ENCODE measurements around the gene ADIRF. TPM values are rescaled to one million over a fixed set of nuclear protein-coding genes. Genes with fewer than 3 reads are reported as not detected.
"Not testable (repeated sequence)": the region's sequence is repeated elsewhere in the genome, so short reads cannot be mapped to it uniquely, and the experiment has no call there.

The ADIRF gene
- total RNA-seq = 9.7 TPM
- 1 to 10 TPM; 1.5 to 5.5 (median 2.5) TPM for polyA plus RNA-seq (ENCODE audit: insufficient read depth in 1 of 8, insufficient read length in 8 of 8, low replicate concordance in 1 of 8)
- long read RNA-seq, donor 1, partial matches to known transcripts = 0 of 3 reads
- long read RNA-seq, donor 1, other reads (novel, unspliced or antisense) = 0 of 3 reads
- long read RNA-seq, donor 2 = 0 reads
- long read RNA-seq, donor 3, partial matches to known transcripts = 0 of 5 reads
- long read RNA-seq, donor 3, other reads (novel, unspliced or antisense) = 0 of 5 reads
- long read RNA-seq, donor 4, transcript ADIRF-201 (3 exons, 917 nt) = major isoform, 7 of 7 reads
- long read RNA-seq, donor 4, partial matches to known transcripts = 0 of 7 reads
- long read RNA-seq, donor 4, other reads (novel, unspliced or antisense) = 0 of 7 reads
- long read RNA-seq, donor 5, partial matches to known transcripts = 0 of 4 reads
- long read RNA-seq, donor 5, other reads (novel, unspliced or antisense) = 0 of 4 reads
- long read RNA-seq, donor 6, partial matches to known transcripts = 0 of 5 reads
- long read RNA-seq, donor 6, other reads (novel, unspliced or antisense) = 0 of 5 reads
- long read RNA-seq, donor 7, transcript ADIRF-201 (3 exons, 917 nt) = major isoform, 6 of 6 reads
- long read RNA-seq, donor 7, partial matches to known transcripts = 0 of 6 reads
- long read RNA-seq, donor 7, other reads (novel, unspliced or antisense) = 0 of 6 reads
- long read RNA-seq, donor 8, transcript ADIRF-201 (3 exons, 917 nt) = major isoform, 6 of 6 reads
- long read RNA-seq, donor 8, partial matches to known transcripts = 0 of 6 reads
- long read RNA-seq, donor 8, other reads (novel, unspliced or antisense) = 0 of 6 reads
- long read RNA-seq, donor 9, partial matches to known transcripts = 0 of 2 reads
- long read RNA-seq, donor 9, other reads (novel, unspliced or antisense) = 0 of 2 reads
- long read RNA-seq, donor 10, partial matches to known transcripts = 0 of 2 reads
- long read RNA-seq, donor 10, other reads (novel, unspliced or antisense) = 0 of 2 reads
- long read RNA-seq, donor 11, transcript ADIRF-201 (3 exons, 917 nt) = major isoform, 12 of 15 reads
- long read RNA-seq, donor 11, partial matches to known transcripts = 0 of 15 reads
- long read RNA-seq, donor 11, other reads (novel, unspliced or antisense) = 0 of 15 reads

- peak within 1 kb of the TSS; percentile 90 for H3K27ac ChIP-seq (ENCODE audit: low read length)
- H3K4me3 ChIP-seq (ENCODE audit: low read length) = peak within 1 kb of the TSS; percentile 19
- 18% methylated on average over 57 of the region's 59 CpGs for WGBS (ENCODE audit: insufficient coverage)
- H3K9me3 ChIP-seq (replicated peaks; ENCODE audit: control insufficient read depth, low read depth, low read length) = no peaks in the 10 kb centered on the region
- H3K4me1 ChIP-seq (ENCODE audit: control insufficient read depth, insufficient read depth, low read length) = peaks cover 59% of the 10 kb centered on the region
- H3K27me3 ChIP-seq (ENCODE audit: control insufficient read depth, insufficient read depth, low read length) = peaks cover 34% of the 10 kb centered on the region
- DNase-seq = peak; percentile 42
- no peaks in the 10 kb centered on the region for H3K36me3 ChIP-seq (ENCODE audit: control insufficient read depth, insufficient read depth, low read length)
These were observed at the start of gene ADIRF for GRCh38 chr10:86968271-86968993. Gene ADIRF (plus strand): TSS chr10:86968482. CDS start chr10:86968545, 63 bp downstream.

- Histone ChIP-seq H3K4me3 (ENCODE audit: low read length) (no peak overlapping the region), H3K4me1 (ENCODE audit: control insufficient read depth, insufficient read depth, low read length) (no peaks in the 10 kb centered on the region), H3K9me3 (replicated peaks; ENCODE audit: control insufficient read depth, low read depth, low read length) (no peaks in the 10 kb centered on the region), H3K36me3 (ENCODE audit: control insufficient read depth, insufficient read depth, low read length) (peaks cover 33% of the 10 kb centered on the region), H3K27me3 (ENCODE audit: control insufficient read depth, insufficient read depth, low read length) (peaks cover 2% of the 10 kb centered on the region), H3K27ac (ENCODE audit: low read length) (no peak overlapping the region)
- DNase-seq = no peak
- 71% methylated on average over 4 of the region's 9 CpGs for WGBS (ENCODE audit: insufficient coverage)
These were observed 45.7 kb upstream of the ADIRF start for GRCh38 chr10:86922553-86922961.

DNA sequence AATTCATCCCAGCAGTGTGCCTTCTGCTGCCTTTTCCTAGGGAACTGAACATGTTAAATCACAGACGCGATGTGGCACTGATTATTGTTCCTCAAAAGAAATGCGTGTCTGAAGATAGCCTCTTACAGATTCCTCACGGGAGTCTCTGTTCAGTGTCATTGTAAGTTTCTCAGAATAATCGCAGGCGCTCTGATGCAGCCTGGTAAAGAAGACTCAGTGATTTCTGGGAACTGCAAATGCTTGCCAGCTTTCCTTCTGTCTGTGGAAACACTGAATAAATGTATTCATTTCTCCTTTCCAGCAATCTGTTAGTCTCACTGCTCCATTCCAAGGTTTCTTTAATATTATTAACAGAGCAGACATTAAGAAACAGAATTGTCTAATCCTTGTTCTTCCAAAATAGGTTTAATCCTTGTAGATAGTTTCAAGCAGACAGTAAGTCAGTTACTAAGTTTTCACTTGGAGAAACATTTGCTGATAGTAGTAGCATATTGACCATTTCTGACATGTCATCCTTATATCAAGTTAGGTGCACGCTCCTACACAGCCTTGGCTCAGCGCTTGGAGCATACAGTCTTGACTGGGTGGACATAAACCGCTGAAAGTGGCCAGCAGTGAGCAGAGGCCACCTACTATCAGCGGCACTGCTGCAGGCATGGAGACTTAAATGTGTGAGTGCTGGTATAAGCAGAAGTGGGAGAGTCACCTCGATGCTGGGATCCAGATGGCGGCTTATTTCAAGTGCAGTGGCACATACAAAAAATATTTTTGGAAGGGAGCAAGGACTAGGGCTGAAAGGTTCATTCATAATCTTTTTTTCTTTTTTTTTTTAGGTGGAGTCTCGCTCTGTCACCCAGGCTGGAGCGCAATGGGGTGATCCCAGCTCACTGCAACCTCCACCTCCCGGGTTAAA is 38.6 kb upstream of the ADIRF start:
- Histone ChIP-seq H3K36me3 (ENCODE audit: control insufficient read depth, insufficient read depth, low read length) (peaks cover 29% of the 10 kb centered on the region), H3K9me3 (replicated peaks; ENCODE audit: control insufficient read depth, low read depth, low read length) (no peaks in the 10 kb centered on the region), H3K27me3 (ENCODE audit: control insufficient read depth, insufficient read depth, low read length) (no peaks in the 10 kb centered on the region), H3K4me3 (ENCODE audit: low read length) (no peak overlapping the region), H3K4me1 (ENCODE audit: control insufficient read depth, insufficient read depth, low read length) (no peaks in the 10 kb centered on the region), H3K27ac (ENCODE audit: low read length) (peak overlapping the region; percentile 69)
- 64% methylated on average over 9 of the region's 15 CpGs for WGBS (ENCODE audit: insufficient coverage)
- DNase-seq = peak; percentile 88

DNA sequence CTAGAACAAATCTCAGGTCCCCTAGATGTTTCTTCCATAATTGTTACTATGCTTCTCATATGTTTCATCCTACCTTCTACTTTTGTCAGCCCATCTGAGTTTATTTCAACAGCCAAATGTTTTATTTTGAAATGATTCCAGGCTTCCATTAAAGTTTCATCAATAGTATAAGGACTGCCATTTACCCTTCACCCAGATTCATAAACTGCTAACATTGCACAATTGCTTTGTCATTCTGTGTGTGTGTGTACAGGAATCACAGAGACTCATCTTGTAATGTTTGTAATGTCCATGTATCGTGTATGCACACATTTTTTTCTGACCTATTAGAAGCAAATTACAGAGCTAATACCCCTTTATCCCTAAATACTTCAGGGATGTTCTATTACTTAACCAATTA is 36.4 kb upstream of the ADIRF start:
- Histone ChIP-seq H3K4me3 (ENCODE audit: low read length) (no peak overlapping the region), H3K27me3 (ENCODE audit: control insufficient read depth, insufficient read depth, low read length) (no peaks in the 10 kb centered on the region), H3K27ac (ENCODE audit: low read length) (no peak overlapping the region), H3K4me1 (ENCODE audit: control insufficient read depth, insufficient read depth, low read length) (no peaks in the 10 kb centered on the region), H3K36me3 (ENCODE audit: control insufficient read depth, insufficient read depth, low read length) (peaks cover 29% of the 10 kb centered on the region), H3K9me3 (replicated peaks; ENCODE audit: control insufficient read depth, low read depth, low read length) (no peaks in the 10 kb centered on the region)
- DNase-seq = no peak
- WGBS (ENCODE audit: insufficient coverage) = no CpG with 5 or more reads among the region's 1 CpG

DNA sequence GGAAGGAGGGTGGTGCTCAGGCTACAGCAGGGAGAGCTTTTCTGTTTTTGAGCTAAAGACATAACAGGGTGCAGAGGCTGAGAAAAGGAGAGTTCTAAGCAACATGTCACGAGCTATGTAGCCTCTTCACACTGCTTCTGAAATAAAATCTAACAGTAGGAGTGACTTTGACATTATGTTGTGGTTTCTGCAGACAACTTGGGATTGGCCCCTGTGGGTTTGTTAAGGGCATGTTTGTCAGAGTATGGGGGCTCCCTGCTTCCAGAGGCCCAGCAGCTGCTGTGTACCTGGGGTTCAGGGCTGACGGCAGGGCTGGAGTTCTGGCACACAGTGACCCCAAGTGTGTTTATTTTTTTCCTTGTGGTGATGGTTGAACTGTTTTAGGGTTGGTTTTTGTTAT is 35.6 kb upstream of the ADIRF start:
- H3K4me1 ChIP-seq (ENCODE audit: control insufficient read depth, insufficient read depth, low read length) = no peaks in the 10 kb centered on the region
- H3K27me3 ChIP-seq (ENCODE audit: control insufficient read depth, insufficient read depth, low read length) = no peaks in the 10 kb centered on the region
- H3K36me3 ChIP-seq (ENCODE audit: control insufficient read depth, insufficient read depth, low read length) = peaks cover 27% of the 10 kb centered on the region
- no CpG with 5 or more reads among the region's 2 CpGs for WGBS (ENCODE audit: insufficient coverage)
- H3K4me3 ChIP-seq (ENCODE audit: low read length) = no peak overlapping the region
- no peak overlapping the region for H3K27ac ChIP-seq (ENCODE audit: low read length)
- no peaks in the 10 kb centered on the region for H3K9me3 ChIP-seq (replicated peaks; ENCODE audit: control insufficient read depth, low read depth, low read length)
- no peak for DNase-seq

- DNase-seq; H3K27ac ChIP-seq (ENCODE audit: low read length); H3K4me3 ChIP-seq (ENCODE audit: low read length); H3K9me3 ChIP-seq (replicated peaks; ENCODE audit: control insufficient read depth, low read depth, low read length); H3K27me3 ChIP-seq (ENCODE audit: control insufficient read depth, insufficient read depth, low read length); H3K4me1 ChIP-seq (ENCODE audit: control insufficient read depth, insufficient read depth, low read length): not testable (repeated sequence)
- WGBS (ENCODE audit: insufficient coverage) = 84% methylated on average over 3 of the region's 6 CpGs
- peaks cover 23% of the 10 kb centered on the region for H3K36me3 ChIP-seq (ENCODE audit: control insufficient read depth, insufficient read depth, low read length)
These were observed 34.0 kb upstream of the ADIRF start for GRCh38 chr10:86934162-86934711.

- Histone ChIP-seq H3K27ac (ENCODE audit: low read length) (no peak overlapping the region), H3K4me3 (ENCODE audit: low read length) (no peak overlapping the region), H3K9me3 (replicated peaks; ENCODE audit: control insufficient read depth, low read depth, low read length) (no peaks in the 10 kb centered on the region), H3K36me3 (ENCODE audit: control insufficient read depth, insufficient read depth, low read length) (peaks cover 7% of the 10 kb centered on the region), H3K4me1 (ENCODE audit: control insufficient read depth, insufficient read depth, low read length) (peaks cover 3% of the 10 kb centered on the region), H3K27me3 (ENCODE audit: control insufficient read depth, insufficient read depth, low read length) (no peaks in the 10 kb centered on the region)
- DNase-seq = peak; percentile 7
- 88% methylated on average over 12 of the region's 13 CpGs for WGBS (ENCODE audit: insufficient coverage)
These were observed 31.4 kb upstream of the ADIRF start for GRCh38 chr10:86936661-86937501.

GRCh38 chr10:86937502-86938154 is 30.7 kb upstream of the ADIRF start:
- Histone ChIP-seq H3K27ac (ENCODE audit: low read length) (no peak overlapping the region), H3K9me3 (replicated peaks; ENCODE audit: control insufficient read depth, low read depth, low read length) (no peaks in the 10 kb centered on the region), H3K27me3 (ENCODE audit: control insufficient read depth, insufficient read depth, low read length) (peaks cover 3% of the 10 kb centered on the region), H3K36me3 (ENCODE audit: control insufficient read depth, insufficient read depth, low read length) (peaks cover 7% of the 10 kb centered on the region), H3K4me3 (ENCODE audit: low read length) (no peak overlapping the region), H3K4me1 (ENCODE audit: control insufficient read depth, insufficient read depth, low read length) (peaks cover 3% of the 10 kb centered on the region)
- WGBS (ENCODE audit: insufficient coverage) = 39% methylated on average over 2 of the region's 6 CpGs
- DNase-seq = no peak

All from muscle of leg (tissue), 16 donors.